Measurements from ENCODE around the gene MSLN.
A peak's percentile ranks its signal among the peaks of the same experiment; 100 is the strongest.

The MSLN gene

GRCh38 chr16:808085-808386 is 47.5 kb downstream of the MSLN start:
- Histone ChIP-seq H3K4me1 (ENCODE audit: control insufficient read depth in 1 of 2, insufficient read depth in 1 of 2, low read depth in 1 of 2, low read length in 1 of 2) (peaks cover 8 to 14% of the 10 kb centered on the region in 2 experiments), H3K27ac (peak overlapping the region; percentile 93), H3K9me3 (no peaks in the 10 kb centered on the region), H3K27me3 (peaks cover 47% of the 10 kb centered on the region), H3K4me3 (ENCODE audit: low read depth in 1 of 2, low read length in 1 of 2) (peak overlapping the region; percentile 86 to 88), H3K36me3 (no peaks in the 10 kb centered on the region)
- TF ChIP-seq, protein P1, sequence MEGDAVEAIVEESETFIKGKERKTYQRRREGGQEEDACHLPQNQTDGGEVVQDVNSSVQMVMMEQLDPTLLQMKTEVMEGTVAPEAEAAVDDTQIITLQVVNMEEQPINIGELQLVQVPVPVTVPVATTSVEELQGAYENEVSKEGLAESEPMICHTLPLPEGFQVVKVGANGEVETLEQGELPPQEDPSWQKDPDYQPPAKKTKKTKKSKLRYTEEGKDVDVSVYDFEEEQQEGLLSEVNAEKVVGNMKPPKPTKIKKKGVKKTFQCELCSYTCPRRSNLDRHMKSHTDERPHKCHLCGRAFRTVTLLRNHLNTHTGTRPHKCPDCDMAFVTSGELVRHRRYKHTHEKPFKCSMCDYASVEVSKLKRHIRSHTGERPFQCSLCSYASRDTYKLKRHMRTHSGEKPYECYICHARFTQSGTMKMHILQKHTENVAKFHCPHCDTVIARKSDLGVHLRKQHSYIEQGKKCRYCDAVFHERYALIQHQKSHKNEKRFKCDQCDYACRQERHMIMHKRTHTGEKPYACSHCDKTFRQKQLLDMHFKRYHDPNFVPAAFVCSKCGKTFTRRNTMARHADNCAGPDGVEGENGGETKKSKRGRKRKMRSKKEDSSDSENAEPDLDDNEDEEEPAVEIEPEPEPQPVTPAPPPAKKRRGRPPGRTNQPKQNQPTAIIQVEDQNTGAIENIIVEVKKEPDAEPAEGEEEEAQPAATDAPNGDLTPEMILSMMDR (IDR thresholded peaks at IDR 0.05), result no peak

GRCh38 chr16:813204-813915 is 52.8 kb downstream of the MSLN start:
- peaks cover 1 to 2% of the 10 kb centered on the region in 2 experiments for H3K4me1 ChIP-seq (ENCODE audit: control insufficient read depth in 1 of 2, insufficient read depth in 1 of 2, low read depth in 1 of 2, low read length in 1 of 2)
- no peaks in the 10 kb centered on the region for H3K9me3 ChIP-seq
- no peaks in the 10 kb centered on the region for H3K36me3 ChIP-seq
- no peak overlapping the region for H3K27ac ChIP-seq
- H3K4me3 ChIP-seq (ENCODE audit: low read depth in 1 of 2, low read length in 1 of 2), result no peak overlapping the region
- TF ChIP-seq, protein P1 (IDR thresholded peaks at IDR 0.05), result no peak
- H3K27me3 ChIP-seq, result peaks cover 93% of the 10 kb centered on the region

DNA sequence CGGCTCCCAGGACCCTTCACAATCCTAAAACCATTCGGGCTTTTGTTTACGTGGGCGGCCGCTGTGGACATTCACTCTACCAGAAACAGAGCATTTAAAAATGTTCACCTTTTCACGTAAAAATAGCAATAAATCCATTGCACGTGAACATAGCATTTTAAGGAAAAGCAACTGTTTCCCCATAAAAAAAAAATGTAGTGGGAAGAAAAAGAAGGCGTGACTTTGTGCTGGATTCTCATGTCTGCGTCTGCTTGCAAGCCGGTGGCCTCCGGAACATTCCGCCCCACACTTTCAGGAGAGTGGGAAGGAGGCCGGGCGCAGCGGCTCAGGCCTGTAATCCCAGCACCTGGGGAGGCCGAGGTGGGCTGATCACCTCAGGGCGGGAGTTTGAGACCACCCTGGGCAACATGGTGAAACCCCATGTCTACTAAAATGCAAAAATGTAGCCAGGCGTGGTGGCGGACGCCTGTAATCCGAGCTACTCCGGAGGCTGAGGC is 53.4 kb downstream of the MSLN start:
- H3K36me3 ChIP-seq, result no peaks in the 10 kb centered on the region
- TF ChIP-seq, protein P1 (IDR thresholded peaks at IDR 0.05), result no peak
- H3K4me1 ChIP-seq (ENCODE audit: control insufficient read depth in 1 of 2, insufficient read depth in 1 of 2, low read depth in 1 of 2, low read length in 1 of 2), result no peaks in the 10 kb centered on the region
- peaks cover 95% of the 10 kb centered on the region for H3K27me3 ChIP-seq
- H3K27ac ChIP-seq, result no peak overlapping the region
- H3K9me3 ChIP-seq, result no peaks in the 10 kb centered on the region
- no peak overlapping the region for H3K4me3 ChIP-seq (ENCODE audit: low read depth in 1 of 2, low read length in 1 of 2)

DNA sequence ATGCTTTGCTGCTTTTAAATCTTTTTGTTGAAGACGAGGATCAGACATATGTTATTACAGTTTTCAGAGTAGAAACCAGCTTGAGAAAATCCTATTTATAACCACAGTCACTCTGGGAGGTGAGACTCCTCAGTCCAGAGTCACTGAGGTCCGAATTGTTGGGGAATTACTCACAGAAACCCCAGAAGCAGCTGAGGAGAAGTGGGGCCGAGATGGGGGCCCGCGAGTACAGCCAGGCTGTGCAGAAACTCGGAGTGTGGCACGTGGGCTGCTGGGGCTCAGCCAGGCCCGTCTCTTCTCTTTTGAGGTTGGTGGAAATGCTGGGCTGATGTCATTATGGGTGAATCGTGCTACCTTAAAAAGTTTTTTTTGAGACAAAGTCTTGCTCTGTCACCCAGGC is 54.4 kb downstream of the MSLN start:
- Histone ChIP-seq H3K27ac (no peak overlapping the region), H3K4me1 (ENCODE audit: control insufficient read depth in 1 of 2, insufficient read depth in 1 of 2, low read depth in 1 of 2, low read length in 1 of 2) (no peaks in the 10 kb centered on the region), H3K4me3 (ENCODE audit: low read depth in 1 of 2, low read length in 1 of 2) (no peak overlapping the region), H3K27me3 (peaks cover 95% of the 10 kb centered on the region), H3K9me3 (no peaks in the 10 kb centered on the region), H3K36me3 (no peaks in the 10 kb centered on the region)
- TF ChIP-seq, protein P1 (IDR thresholded peaks at IDR 0.05), result no peak

- Histone ChIP-seq H3K9me3 (no peaks in the 10 kb centered on the region), H3K36me3 (no peaks in the 10 kb centered on the region), H3K27me3 (peaks cover 95% of the 10 kb centered on the region), H3K4me3 (ENCODE audit: low read depth in 1 of 2, low read length in 1 of 2) (no peak overlapping the region), H3K4me1 (ENCODE audit: control insufficient read depth in 1 of 2, insufficient read depth in 1 of 2, low read depth in 1 of 2, low read length in 1 of 2) (no peaks in the 10 kb centered on the region), H3K27ac (no peak overlapping the region)
- TF ChIP-seq, protein P1 (IDR thresholded peaks at IDR 0.05), result no peak
Observed at GRCh38 chr16:815861-816260, 55.3 kb downstream of the MSLN start.
